ENCODE results near the gene CDC27. TPM values are rescaled to one million over a fixed set of nuclear protein-coding genes. Genes with fewer than 3 reads are reported as not detected.

CDC27 gene
- 36.9 TPM for polyA plus RNA-seq (2012; ENCODE audit: low read depth, missing spikeins)

GRCh38 chr17:47188876-47189731 is at the start of gene CDC27:
CDC27 (minus strand) TSS chr17:47189295; CDS start chr17:47189172, 123 bp downstream.
- peak; percentile 41; the same call in 1 of the 2 replicates for TF ChIP-seq TAF1 (IDR thresholded peaks at IDR 0.05; ENCODE audit: low read depth, low read length)
- TF ChIP-seq SPI1 (IDR thresholded peaks at IDR 0.05; ENCODE audit: low read depth, low read length), result no peak
- TF ChIP-seq POLR2AphosphoS5 (IDR thresholded peaks at IDR 0.05; ENCODE audit: low read depth, low read length), result 0 out of 2 replicates have a peak, but pooled peaks have one; percentile 31
- peak; percentile 37; the same call in 1 of the 2 replicates for TF ChIP-seq POLR2A (IDR thresholded peaks at IDR 0.05; ENCODE audit: low read depth, low read length)
- TF ChIP-seq PAX5 (IDR thresholded peaks at IDR 0.05; ENCODE audit: insufficient read depth, low read length, severe bottlenecking), result no peak
- TF ChIP-seq POU2F2 (IDR thresholded peaks at IDR 0.05; ENCODE audit: low read depth, low read length), result no peak
- FAIRE-seq (peak; percentile 100), DNase-seq (ENCODE audit: insufficient read length, low spot score) (peak; percentile 78)

GRCh38 chr17:47238321-47239010 is 49.4 kb upstream of the CDC27 start:
- DNase-seq (ENCODE audit: insufficient read length, low spot score) (no peak), FAIRE-seq (no peak)
- TF ChIP-seq TAF1 (IDR thresholded peaks at IDR 0.05; ENCODE audit: low read depth, low read length) (no peak), SPI1 (IDR thresholded peaks at IDR 0.05; ENCODE audit: low read depth, low read length) (no peak), POLR2A (IDR thresholded peaks at IDR 0.05; ENCODE audit: low read depth, low read length) (no peak), PAX5 (IDR thresholded peaks at IDR 0.05; ENCODE audit: insufficient read depth, low read length, severe bottlenecking) (no peak), POU2F2 (IDR thresholded peaks at IDR 0.05; ENCODE audit: low read depth, low read length) (no peak), POLR2AphosphoS5 (IDR thresholded peaks at IDR 0.05; ENCODE audit: low read depth, low read length) (no peak)

GRCh38 chr17:47237841-47238240 is 48.7 kb upstream of the CDC27 start:
- no peak for FAIRE-seq
- DNase-seq (ENCODE audit: insufficient read length, low spot score), result no peak
- TF ChIP-seq SPI1 (IDR thresholded peaks at IDR 0.05; ENCODE audit: low read depth, low read length) (no peak), POU2F2 (IDR thresholded peaks at IDR 0.05; ENCODE audit: low read depth, low read length) (no peak), POLR2AphosphoS5 (IDR thresholded peaks at IDR 0.05; ENCODE audit: low read depth, low read length) (no peak), PAX5 (IDR thresholded peaks at IDR 0.05; ENCODE audit: insufficient read depth, low read length, severe bottlenecking) (no peak), TAF1 (IDR thresholded peaks at IDR 0.05; ENCODE audit: low read depth, low read length) (no peak), POLR2A (IDR thresholded peaks at IDR 0.05; ENCODE audit: low read depth, low read length) (no peak)

- DNase-seq (ENCODE audit: insufficient read length, low spot score) (no peak), FAIRE-seq (no peak)
- TF ChIP-seq PAX5 (IDR thresholded peaks at IDR 0.05; ENCODE audit: insufficient read depth, low read length, severe bottlenecking) (no peak), POLR2AphosphoS5 (IDR thresholded peaks at IDR 0.05; ENCODE audit: low read depth, low read length) (no peak), POLR2A (IDR thresholded peaks at IDR 0.05; ENCODE audit: low read depth, low read length) (no peak), TAF1 (IDR thresholded peaks at IDR 0.05; ENCODE audit: low read depth, low read length) (no peak), POU2F2 (IDR thresholded peaks at IDR 0.05; ENCODE audit: low read depth, low read length) (no peak), SPI1 (IDR thresholded peaks at IDR 0.05; ENCODE audit: low read depth, low read length) (no peak)
Observed at GRCh38 chr17:47235923-47236322, 46.8 kb upstream of the CDC27 start.

- FAIRE-seq (no peak), DNase-seq (ENCODE audit: insufficient read length, low spot score) (no peak)
- no peak for TF ChIP-seq POU2F2 (IDR thresholded peaks at IDR 0.05; ENCODE audit: low read depth, low read length)
- TF ChIP-seq SPI1 (IDR thresholded peaks at IDR 0.05; ENCODE audit: low read depth, low read length), result no peak
- no peak for TF ChIP-seq POLR2A (IDR thresholded peaks at IDR 0.05; ENCODE audit: low read depth, low read length)
- no peak for TF ChIP-seq TAF1 (IDR thresholded peaks at IDR 0.05; ENCODE audit: low read depth, low read length)
- TF ChIP-seq POLR2AphosphoS5 (IDR thresholded peaks at IDR 0.05; ENCODE audit: low read depth, low read length), result no peak
- no peak for TF ChIP-seq PAX5 (IDR thresholded peaks at IDR 0.05; ENCODE audit: insufficient read depth, low read length, severe bottlenecking)
Observed at GRCh38 chr17:47235506-47235905, 46.4 kb upstream of the CDC27 start.

GRCh38 chr17:47232465-47232864 is 43.4 kb upstream of the CDC27 start:
- DNase-seq (ENCODE audit: insufficient read length, low spot score) (no peak), FAIRE-seq (no peak)
- TF ChIP-seq POLR2AphosphoS5 (IDR thresholded peaks at IDR 0.05; ENCODE audit: low read depth, low read length), result no peak

- DNase-seq (ENCODE audit: insufficient read length, low spot score), result no peak
- FAIRE-seq, result no peak
- TF ChIP-seq PAX5 (IDR thresholded peaks at IDR 0.05; ENCODE audit: insufficient read depth, low read length, severe bottlenecking), result no peak
- TF ChIP-seq POLR2A (IDR thresholded peaks at IDR 0.05; ENCODE audit: low read depth, low read length), result no peak
- TF ChIP-seq SPI1 (IDR thresholded peaks at IDR 0.05; ENCODE audit: low read depth, low read length), result no peak
- no peak for TF ChIP-seq POLR2AphosphoS5 (IDR thresholded peaks at IDR 0.05; ENCODE audit: low read depth, low read length)
- TF ChIP-seq POU2F2 (IDR thresholded peaks at IDR 0.05; ENCODE audit: low read depth, low read length), result no peak
- TF ChIP-seq TAF1 (IDR thresholded peaks at IDR 0.05; ENCODE audit: low read depth, low read length), result no peak
Observed at GRCh38 chr17:47231866-47232265, 42.8 kb upstream of the CDC27 start.

GRCh38 chr17:47231334-47231733 is 42.2 kb upstream of the CDC27 start:
- DNase-seq (ENCODE audit: insufficient read length, low spot score) (no peak), FAIRE-seq (no peak)
- TF ChIP-seq TAF1 (IDR thresholded peaks at IDR 0.05; ENCODE audit: low read depth, low read length) (no peak), SPI1 (IDR thresholded peaks at IDR 0.05; ENCODE audit: low read depth, low read length) (no peak), POU2F2 (IDR thresholded peaks at IDR 0.05; ENCODE audit: low read depth, low read length) (no peak), POLR2A (IDR thresholded peaks at IDR 0.05; ENCODE audit: low read depth, low read length) (no peak), PAX5 (IDR thresholded peaks at IDR 0.05; ENCODE audit: insufficient read depth, low read length, severe bottlenecking) (no peak), POLR2AphosphoS5 (IDR thresholded peaks at IDR 0.05; ENCODE audit: low read depth, low read length) (no peak)

- FAIRE-seq, result no peak
- TF ChIP-seq POLR2A (IDR thresholded peaks at IDR 0.05; ENCODE audit: low read depth, low read length) (no peak), POU2F2 (IDR thresholded peaks at IDR 0.05; ENCODE audit: low read depth, low read length) (no peak), POLR2AphosphoS5 (IDR thresholded peaks at IDR 0.05; ENCODE audit: low read depth, low read length) (no peak), SPI1 (IDR thresholded peaks at IDR 0.05; ENCODE audit: low read depth, low read length) (no peak), PAX5 (IDR thresholded peaks at IDR 0.05; ENCODE audit: insufficient read depth, low read length, severe bottlenecking) (no peak), TAF1 (IDR thresholded peaks at IDR 0.05; ENCODE audit: low read depth, low read length) (no peak)
- no peak for DNase-seq (ENCODE audit: insufficient read length, low spot score)
Observed at GRCh38 chr17:47230864-47231263, 41.8 kb upstream of the CDC27 start.

Data from GM12891 (cell line).